Measurements from ENCODE around the gene SYT8. TPM values are rescaled to one million over a fixed set of nuclear protein-coding genes. Genes with fewer than 3 reads are reported as not detected.

Gene SYT8
- total RNA-seq, 1 experiment from 2014 or later: not detected

DNA sequence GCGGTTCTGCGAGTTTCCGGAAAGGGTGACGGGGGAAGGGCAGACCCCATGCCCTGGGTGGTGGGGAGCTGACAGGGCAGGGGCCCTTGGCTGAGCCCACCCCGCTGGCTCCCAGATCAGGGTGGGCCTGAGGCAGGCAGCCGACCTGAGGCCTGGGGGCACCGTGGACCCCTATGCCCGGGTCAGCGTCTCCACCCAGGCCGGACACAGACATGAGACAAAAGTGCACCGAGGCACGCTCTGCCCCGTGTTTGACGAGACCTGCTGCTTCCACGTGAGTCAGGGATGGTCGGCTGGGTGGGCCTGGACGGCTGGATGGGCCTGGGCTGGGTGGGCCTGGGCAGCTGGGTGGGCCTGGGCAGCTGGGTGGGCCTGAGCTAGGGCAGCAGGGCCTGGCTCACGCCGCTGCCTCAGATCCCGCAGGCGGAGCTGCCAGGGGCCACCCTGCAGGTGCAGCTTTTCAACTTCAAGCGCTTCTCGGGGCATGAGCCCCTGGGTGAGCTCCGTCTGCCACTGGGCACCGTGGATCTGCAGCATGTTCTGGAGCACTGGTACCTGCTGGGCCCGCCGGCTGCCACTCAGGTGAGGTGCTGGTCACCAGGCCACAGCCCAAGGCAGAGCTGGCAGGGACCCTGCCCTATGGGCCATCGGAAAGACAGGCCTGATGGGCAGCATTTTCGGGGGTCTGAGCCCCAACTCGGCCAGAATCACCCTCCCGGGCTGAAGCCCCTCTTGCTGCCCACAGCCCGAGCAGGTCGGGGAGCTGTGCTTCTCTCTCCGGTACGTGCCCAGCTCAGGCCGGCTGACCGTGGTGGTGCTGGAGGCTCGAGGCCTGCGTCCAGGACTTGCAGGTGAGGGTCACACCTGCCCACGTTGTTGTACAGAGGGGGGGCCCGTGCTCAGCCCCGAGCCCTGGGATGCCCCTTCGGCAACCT is 1.5 kb downstream of the SYT8 start:
- no peaks in the 10 kb centered on the region; a peak in 1 of 5 replicates for H3K9me3 Mint-ChIP-seq
- Histone ChIP-seq H2BK20ac (ENCODE audit: low read depth, low read length, poor library complexity, severe bottlenecking) (no peak overlapping the region), H3K9ac (ENCODE audit: extremely low read depth, insufficient read length, low read length) (no peak overlapping the region), H3K27me3 (ENCODE audit: insufficient read depth, low read length) (no peaks in the 10 kb centered on the region), H3K79me2 (ENCODE audit: insufficient read depth, low read length) (no peaks in the 10 kb centered on the region), H4K91ac (ENCODE audit: insufficient read length, low read depth, low read length) (no peak overlapping the region), H3K18ac (ENCODE audit: insufficient read length, low read depth, low read length) (no peak overlapping the region), H3K27ac (ENCODE audit: insufficient read length, low read depth, low read length) (no peak overlapping the region), H3K79me1 (ENCODE audit: insufficient read depth, low read depth, low read length, poor library complexity, severe bottlenecking) (no peaks in the 10 kb centered on the region), H2AK5ac (ENCODE audit: insufficient read length, low read length) (no peak overlapping the region), H4K5ac (ENCODE audit: insufficient read length, low read depth, low read length) (no peak overlapping the region), H3K4ac (ENCODE audit: low read depth, low read length) (no peak overlapping the region), H3K23me2 (ENCODE audit: insufficient read length, low read depth, low read length, poor library complexity, severe bottlenecking) (peaks cover 3% of the 10 kb centered on the region), H3K23ac (ENCODE audit: insufficient read length, low read depth, low read length) (no peak overlapping the region), H2BK15ac (ENCODE audit: low read depth, low read length) (no peak overlapping the region), H3K14ac (ENCODE audit: insufficient read depth, low read length) (no peak overlapping the region), H4K8ac (replicated peaks; ENCODE audit: insufficient read length, low read depth, low read length) (no peak overlapping the region), H3K4me1 (ENCODE audit: insufficient read depth, low read length) (no peaks in the 10 kb centered on the region), H2BK12ac (ENCODE audit: insufficient read length, low read depth, low read length) (no peak overlapping the region), H3K56ac (ENCODE audit: insufficient read length, low read depth, low read length) (no peak overlapping the region), H4K20me1 (ENCODE audit: control insufficient read depth, insufficient read depth, insufficient read length) (no peaks in the 10 kb centered on the region), H3K9me3 (ENCODE audit: control insufficient read depth, low read depth, low read length) (no peaks in the 10 kb centered on the region), H3T11ph (ENCODE audit: low read length) (no peak overlapping the region), H2BK120ac (ENCODE audit: low read depth, low read length, poor library complexity, severe bottlenecking) (no peak overlapping the region), H2BK5ac (ENCODE audit: insufficient read length, low read length) (no peak overlapping the region), H2AFZ (ENCODE audit: low read length) (no peak overlapping the region), H3K4me2 (ENCODE audit: insufficient read depth, insufficient read length, low read length) (no peak overlapping the region)
- no peak for DNase-seq
- H3K4me3 Mint-ChIP-seq: no peak overlapping the region
- no peaks in the 10 kb centered on the region for H3K36me3 Mint-ChIP-seq (ENCODE audit: insufficient read depth in 1 of 3, low read depth in 3 of 3)
- no peak overlapping the region for H3K27ac Mint-ChIP-seq
- TF ChIP-seq, protein P1, sequence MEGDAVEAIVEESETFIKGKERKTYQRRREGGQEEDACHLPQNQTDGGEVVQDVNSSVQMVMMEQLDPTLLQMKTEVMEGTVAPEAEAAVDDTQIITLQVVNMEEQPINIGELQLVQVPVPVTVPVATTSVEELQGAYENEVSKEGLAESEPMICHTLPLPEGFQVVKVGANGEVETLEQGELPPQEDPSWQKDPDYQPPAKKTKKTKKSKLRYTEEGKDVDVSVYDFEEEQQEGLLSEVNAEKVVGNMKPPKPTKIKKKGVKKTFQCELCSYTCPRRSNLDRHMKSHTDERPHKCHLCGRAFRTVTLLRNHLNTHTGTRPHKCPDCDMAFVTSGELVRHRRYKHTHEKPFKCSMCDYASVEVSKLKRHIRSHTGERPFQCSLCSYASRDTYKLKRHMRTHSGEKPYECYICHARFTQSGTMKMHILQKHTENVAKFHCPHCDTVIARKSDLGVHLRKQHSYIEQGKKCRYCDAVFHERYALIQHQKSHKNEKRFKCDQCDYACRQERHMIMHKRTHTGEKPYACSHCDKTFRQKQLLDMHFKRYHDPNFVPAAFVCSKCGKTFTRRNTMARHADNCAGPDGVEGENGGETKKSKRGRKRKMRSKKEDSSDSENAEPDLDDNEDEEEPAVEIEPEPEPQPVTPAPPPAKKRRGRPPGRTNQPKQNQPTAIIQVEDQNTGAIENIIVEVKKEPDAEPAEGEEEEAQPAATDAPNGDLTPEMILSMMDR (conservative IDR thresholded peaks at IDR 0.05): no peak
- H3K4me1 Mint-ChIP-seq: peaks cover 3 to 9% of the 10 kb centered on the region in 2 experiments; a peak in 3 of 4 replicates
- H3K27me3 Mint-ChIP-seq (ENCODE audit: low read depth): peaks cover 13% of the 10 kb centered on the region
- WGBS (ENCODE audit: extremely low coverage, insufficient read length, low lambda C conversion rate): no CpG with 5 or more reads among the region's 43 CpGs

All from H9 (cell line).